Measurements from ENCODE around the gene SOX6.

The SOX6 gene

GRCh38 chr11:15987046-15987445, 369.3 kb downstream of the SOX6 start:
- no peak for DNase-seq

GRCh38 chr11:15985860-15986139, 370.5 kb downstream of the SOX6 start:
- no peak for DNase-seq

- DNase-seq = no peak
Measured at GRCh38 chr11:15985127-15985859, 371.1 kb downstream of the SOX6 start.

GRCh38 chr11:15981292-15981691, 375.1 kb downstream of the SOX6 start:
- no peak for DNase-seq

- no peak for DNase-seq
Measured at GRCh38 chr11:15977116-15977515, 379.2 kb downstream of the SOX6 start.

- no peak for DNase-seq
Measured at GRCh38 chr11:15976433-15977045, 379.8 kb downstream of the SOX6 start.

GRCh38 chr11:15975742-15976141, 380.6 kb downstream of the SOX6 start:
- no peak for DNase-seq

- DNase-seq = no peak
Measured at GRCh38 chr11:15972838-15973237, 383.5 kb downstream of the SOX6 start.

GRCh38 chr11:15971215-15971546, 385.2 kb downstream of the SOX6 start:
- DNase-seq = no peak

GRCh38 chr11:15970506-15971214, 385.7 kb downstream of the SOX6 start:
- DNase-seq = no peak

- DNase-seq = peak in 1 of 2 donors; percentile 11
Measured at GRCh38 chr11:15969701-15970329, 386.5 kb downstream of the SOX6 start.

- DNase-seq = peak; percentile 62 to 77
Measured at GRCh38 chr11:15969281-15969680, 387.1 kb downstream of the SOX6 start.

GRCh38 chr11:15968461-15969130, 387.8 kb downstream of the SOX6 start:
- no peak for DNase-seq

- peak; percentile 55 to 73 for DNase-seq
Measured at GRCh38 chr11:15967966-15968365, 388.4 kb downstream of the SOX6 start.

GRCh38 chr11:15967166-15967565, 389.2 kb downstream of the SOX6 start:
- DNase-seq = peak in 1 of 2 donors; percentile 12

- DNase-seq = no peak
Measured at GRCh38 chr11:15965562-15966250, 390.6 kb downstream of the SOX6 start.

GRCh38 chr11:15963266-15963665, 393.1 kb downstream of the SOX6 start:
- DNase-seq = no peak

- no peak for DNase-seq
Measured at GRCh38 chr11:15958910-15959309, 397.4 kb downstream of the SOX6 start.

GRCh38 chr11:15957234-15957633, 399.1 kb downstream of the SOX6 start:
- no peak for DNase-seq

- DNase-seq = no peak
Measured at GRCh38 chr11:15956302-15956701, 400.0 kb downstream of the SOX6 start.

GRCh38 chr11:15955595-15955994, 400.8 kb downstream of the SOX6 start:
- DNase-seq = no peak
